ENCODE results near the gene INKA2.

- TF ChIP-seq POLR2AphosphoS5 (IDR thresholded peaks at IDR 0.05; ENCODE audit: borderline replicate concordance, low read depth, low read length) = no peak
- TF ChIP-seq EZH2 (IDR thresholded peaks at IDR 0.05) = no peak
- TF ChIP-seq FOXP2 (optimal IDR thresholded peaks at IDR 0.05; ENCODE audit: control extremely low read depth, extremely low read length, insufficient read depth) = no peak
Measured at GRCh38 chr1:111709986-111710385, 29.2 kb downstream of the INKA2 start.
